ENCODE data around the gene GP2. TPM values are rescaled to one million over a fixed set of nuclear protein-coding genes. Genes with fewer than 3 reads are reported as not detected.

The GP2 gene
- total RNA-seq, 6 experiments from 2014 or later: 0.12 TPM; not detected in 5

GRCh38 chr16:20344611-20345010, 17.3 kb upstream of the GP2 start:
- ATAC-seq: no peak
- Histone ChIP-seq H3K36me3 (no peaks in the 10 kb centered on the region), H3K4me1 (no peaks in the 10 kb centered on the region), H3K9me3 (no peaks in the 10 kb centered on the region), H3K27me3 (no peaks in the 10 kb centered on the region), H3K4me3 (no peak overlapping the region), H3K27ac (no peak overlapping the region)
- TF ChIP-seq POLR2A (IDR thresholded peaks at IDR 0.05) (no peak), CTCF (IDR thresholded peaks at IDR 0.05) (no peak)
- intact Hi-C loops (cut with DNase I): no loop called here
- no peak for DNase-seq
- WGBS (ENCODE audit: insufficient coverage, low coverage, low lambda C conversion rate, missing lambda C conversion rate): 50% methylated on average over 5 of the region's 5 CpGs

- no peak for TF ChIP-seq POLR2A (IDR thresholded peaks at IDR 0.05)
- TF ChIP-seq CTCF (IDR thresholded peaks at IDR 0.05): no peak
- Histone ChIP-seq H3K27ac (no peak overlapping the region), H3K27me3 (no peaks in the 10 kb centered on the region), H3K9me3 (no peaks in the 10 kb centered on the region), H3K4me1 (no peaks in the 10 kb centered on the region), H3K36me3 (no peaks in the 10 kb centered on the region), H3K4me3 (no peak overlapping the region)
- WGBS (ENCODE audit: insufficient coverage, low coverage, low lambda C conversion rate, missing lambda C conversion rate): 84% methylated on average over 3 of the region's 3 CpGs
- no peak for DNase-seq
- intact Hi-C loops (cut with DNase I): no loop called here
- ATAC-seq: no peak
Observed at GRCh38 chr16:20339744-20340143, 12.4 kb upstream of the GP2 start.

GRCh38 chr16:20336955-20337354, 9.6 kb upstream of the GP2 start:
- ATAC-seq (no peak), DNase-seq (no peak)
- TF ChIP-seq CTCF (IDR thresholded peaks at IDR 0.05) (no peak), POLR2A (IDR thresholded peaks at IDR 0.05) (no peak)
- no peak overlapping the region for H3K4me3 ChIP-seq
- no peaks in the 10 kb centered on the region for H3K36me3 ChIP-seq
- no peak overlapping the region for H3K27ac ChIP-seq
- H3K9me3 ChIP-seq: no peaks in the 10 kb centered on the region
- H3K27me3 ChIP-seq: no peaks in the 10 kb centered on the region
- no peaks in the 10 kb centered on the region for H3K4me1 ChIP-seq
- intact Hi-C loops (cut with DNase I): no loop called here
- WGBS (ENCODE audit: insufficient coverage, low coverage, low lambda C conversion rate, missing lambda C conversion rate): 36% methylated on average over 2 of the region's 2 CpGs

GRCh38 chr16:20334396-20334795, 7.1 kb upstream of the GP2 start:
- no peak overlapping the region for H3K4me3 ChIP-seq
- ATAC-seq: no peak
- no peaks in the 10 kb centered on the region for H3K4me1 ChIP-seq
- no peaks in the 10 kb centered on the region for H3K36me3 ChIP-seq
- DNase-seq: no peak
- no peak overlapping the region for H3K27ac ChIP-seq
- WGBS (ENCODE audit: insufficient coverage, low coverage, low lambda C conversion rate, missing lambda C conversion rate): no CpG with 5 or more reads among the region's 1 CpG
- TF ChIP-seq POLR2A (IDR thresholded peaks at IDR 0.05) (no peak), CTCF (IDR thresholded peaks at IDR 0.05) (no peak)
- H3K27me3 ChIP-seq: no peaks in the 10 kb centered on the region
- no peaks in the 10 kb centered on the region for H3K9me3 ChIP-seq
- intact Hi-C loops (cut with DNase I): no loop called here

GRCh38 chr16:20333120-20333519, 5.8 kb upstream of the GP2 start:
- DNase-seq (no peak), ATAC-seq (no peak)
- Histone ChIP-seq H3K27ac (no peak overlapping the region), H3K36me3 (no peaks in the 10 kb centered on the region), H3K9me3 (no peaks in the 10 kb centered on the region), H3K27me3 (no peaks in the 10 kb centered on the region), H3K4me1 (no peaks in the 10 kb centered on the region), H3K4me3 (no peak overlapping the region)
- intact Hi-C loops (cut with DNase I): no loop called here
- no peak for TF ChIP-seq CTCF (IDR thresholded peaks at IDR 0.05)
- TF ChIP-seq POLR2A (IDR thresholded peaks at IDR 0.05): no peak
- WGBS (ENCODE audit: insufficient coverage, low coverage, low lambda C conversion rate, missing lambda C conversion rate): no CpG with 5 or more reads among the region's 5 CpGs

All from right lobe of liver (tissue), 6 donors.